Kidney epithelial cell (primary cell): ENCODE measurements around the gene WHRN. TPM values are rescaled to one million over a fixed set of nuclear protein-coding genes. Genes with fewer than 3 reads are reported as not detected.

Experiments
- DNase-seq: peaks from one replicate; pipeline ENCODE4 v3.0.0-alpha.2; 2010; ENCODE audit warnings: low read depth
- H3K27me3 ChIP-seq: 2 replicates; pipeline ENCODE4 v1.6.0; 2011; ENCODE audit warnings: low read length; ENCODE audit not compliant: control insufficient read depth, insufficient read depth
- H3K36me3 ChIP-seq: 2 replicates; pipeline ENCODE4 v1.5.1; 2011; ENCODE audit warnings: low read length; ENCODE audit not compliant: control insufficient read depth, insufficient read depth
- H3K4me3 ChIP-seq: 2 replicates; pipeline ENCODE4 v1.5.1; 2011; ENCODE audit warnings: low read depth, mild to moderate bottlenecking, control low read depth, low read length
- total RNA-seq: library from RNA; depleted of rRNA; stranded (reverse); fragments of >200 nt; gene quantifications from 2 replicates; pipeline ENCODE4 v1.2.3, GENCODE V29; 2015
- TF ChIP-seq, protein P1 (sequence below): IDR thresholded peaks from 2 replicates; pipeline ENCODE4 v1.5.1; 2011; ENCODE audit warnings: mild to moderate bottlenecking, moderate library complexity, low read length, control low read depth, inconsistent platforms; ENCODE audit not compliant: insufficient read depth, poor library complexity, severe bottlenecking

WHRN gene
- total RNA-seq, 1 donor from 2014 or later, result 9.2 TPM

DNA sequence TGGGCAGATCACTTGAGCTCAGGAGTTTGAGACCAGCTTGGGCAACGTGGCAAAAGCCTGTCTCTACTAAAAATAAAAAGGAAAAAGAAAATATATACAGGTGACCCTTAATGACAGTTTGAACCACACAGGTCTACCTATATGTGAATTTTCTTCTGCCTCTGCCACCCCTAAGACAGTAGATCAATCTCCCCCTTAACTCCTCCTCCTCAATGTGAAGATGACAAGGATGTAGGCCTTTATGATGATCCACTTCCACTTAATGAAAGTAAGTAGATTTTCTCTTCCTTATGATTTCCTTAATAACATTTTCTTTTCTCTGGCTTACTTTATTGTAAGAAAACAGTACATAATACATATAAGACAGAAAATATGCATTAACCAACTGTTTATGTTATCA, 120.9 kb downstream of the WHRN start:
- H3K27me3 ChIP-seq, result no peaks in the 10 kb centered on the region
- H3K4me3 ChIP-seq, result no peak overlapping the region
- TF ChIP-seq, protein P1, sequence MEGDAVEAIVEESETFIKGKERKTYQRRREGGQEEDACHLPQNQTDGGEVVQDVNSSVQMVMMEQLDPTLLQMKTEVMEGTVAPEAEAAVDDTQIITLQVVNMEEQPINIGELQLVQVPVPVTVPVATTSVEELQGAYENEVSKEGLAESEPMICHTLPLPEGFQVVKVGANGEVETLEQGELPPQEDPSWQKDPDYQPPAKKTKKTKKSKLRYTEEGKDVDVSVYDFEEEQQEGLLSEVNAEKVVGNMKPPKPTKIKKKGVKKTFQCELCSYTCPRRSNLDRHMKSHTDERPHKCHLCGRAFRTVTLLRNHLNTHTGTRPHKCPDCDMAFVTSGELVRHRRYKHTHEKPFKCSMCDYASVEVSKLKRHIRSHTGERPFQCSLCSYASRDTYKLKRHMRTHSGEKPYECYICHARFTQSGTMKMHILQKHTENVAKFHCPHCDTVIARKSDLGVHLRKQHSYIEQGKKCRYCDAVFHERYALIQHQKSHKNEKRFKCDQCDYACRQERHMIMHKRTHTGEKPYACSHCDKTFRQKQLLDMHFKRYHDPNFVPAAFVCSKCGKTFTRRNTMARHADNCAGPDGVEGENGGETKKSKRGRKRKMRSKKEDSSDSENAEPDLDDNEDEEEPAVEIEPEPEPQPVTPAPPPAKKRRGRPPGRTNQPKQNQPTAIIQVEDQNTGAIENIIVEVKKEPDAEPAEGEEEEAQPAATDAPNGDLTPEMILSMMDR, result no peak
- no peak for DNase-seq
- H3K36me3 ChIP-seq, result no peaks in the 10 kb centered on the region

DNA sequence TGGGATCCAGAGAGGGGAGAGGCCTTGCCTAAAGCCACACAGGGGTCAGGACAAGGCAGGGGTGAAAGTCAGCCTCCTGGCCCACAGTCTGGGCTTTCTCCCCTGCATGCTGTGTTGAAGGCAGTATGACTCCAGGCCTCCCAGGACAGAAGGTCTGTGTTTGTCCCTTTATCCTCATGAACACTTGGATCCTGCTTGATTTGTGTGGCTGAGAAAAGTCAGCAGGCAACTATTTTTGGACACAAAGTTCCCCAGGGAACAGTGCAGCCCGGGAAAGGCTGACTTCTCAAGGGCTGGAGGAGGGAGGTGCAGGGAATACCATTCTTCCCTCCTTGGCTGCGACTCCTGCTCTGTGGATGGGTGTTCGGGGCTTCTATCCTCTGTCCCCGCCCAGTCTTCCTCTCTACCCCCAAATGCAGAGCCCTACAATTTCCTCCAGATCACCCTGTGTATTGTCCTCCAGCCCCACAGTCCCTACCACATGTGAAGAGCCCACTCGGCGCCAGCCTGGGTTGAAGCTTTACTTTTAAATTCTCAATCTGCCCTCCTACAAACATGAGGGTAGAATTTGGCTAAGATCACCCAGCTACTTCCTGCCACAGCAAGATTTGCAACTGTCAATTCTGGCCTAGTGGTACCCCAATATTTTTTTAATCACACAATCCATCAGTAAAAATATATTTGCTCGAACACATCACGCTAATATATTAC, 121.6 kb downstream of the WHRN start:
- Histone ChIP-seq H3K4me3 (no peak overlapping the region), H3K36me3 (no peaks in the 10 kb centered on the region), H3K27me3 (no peaks in the 10 kb centered on the region)
- no peak for DNase-seq
- TF ChIP-seq, protein P1, result no peak

DNA sequence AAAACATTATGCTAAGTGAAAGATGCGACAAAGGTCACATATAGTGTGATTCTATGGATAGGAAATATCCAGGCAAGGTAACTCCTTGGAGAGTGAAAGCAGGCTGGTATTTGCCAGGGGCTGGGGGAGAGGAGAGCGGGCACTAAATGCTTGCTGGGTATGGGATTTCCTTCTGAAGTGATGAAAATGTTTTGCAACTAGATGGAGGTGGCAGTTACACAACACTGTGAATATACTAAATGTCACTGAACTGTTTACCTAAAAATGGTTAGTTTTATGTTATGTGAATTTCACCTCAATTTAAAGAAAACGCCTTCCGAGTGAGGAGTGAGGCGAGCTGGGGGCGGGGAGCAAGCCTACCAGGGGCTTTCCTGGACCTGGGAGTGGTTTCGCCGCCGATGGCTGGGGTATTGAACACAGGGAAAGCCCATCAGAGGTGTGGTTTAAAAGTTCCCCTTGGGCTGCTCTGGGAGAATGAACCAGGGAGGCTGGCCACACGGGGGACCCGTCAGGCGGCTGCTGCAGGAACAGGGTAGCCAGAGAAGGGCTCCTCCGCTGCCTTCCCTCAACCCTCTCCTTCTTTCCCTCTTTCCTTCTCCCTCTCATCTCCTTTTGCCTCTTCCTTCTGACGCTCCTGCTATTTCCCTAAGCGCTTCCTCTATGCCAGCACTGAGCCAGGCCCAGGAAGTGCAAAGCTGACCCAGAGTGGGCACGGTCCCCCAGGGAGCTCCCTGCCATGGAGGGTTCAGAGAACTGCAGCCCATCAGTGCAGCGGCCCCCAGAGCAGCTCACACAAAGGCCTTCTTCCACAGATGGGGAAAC, 122.4 kb downstream of the WHRN start:
- TF ChIP-seq, protein P1, result no peak
- H3K36me3 ChIP-seq, result no peaks in the 10 kb centered on the region
- no peak overlapping the region for H3K4me3 ChIP-seq
- no peak for DNase-seq
- H3K27me3 ChIP-seq, result no peaks in the 10 kb centered on the region

DNA sequence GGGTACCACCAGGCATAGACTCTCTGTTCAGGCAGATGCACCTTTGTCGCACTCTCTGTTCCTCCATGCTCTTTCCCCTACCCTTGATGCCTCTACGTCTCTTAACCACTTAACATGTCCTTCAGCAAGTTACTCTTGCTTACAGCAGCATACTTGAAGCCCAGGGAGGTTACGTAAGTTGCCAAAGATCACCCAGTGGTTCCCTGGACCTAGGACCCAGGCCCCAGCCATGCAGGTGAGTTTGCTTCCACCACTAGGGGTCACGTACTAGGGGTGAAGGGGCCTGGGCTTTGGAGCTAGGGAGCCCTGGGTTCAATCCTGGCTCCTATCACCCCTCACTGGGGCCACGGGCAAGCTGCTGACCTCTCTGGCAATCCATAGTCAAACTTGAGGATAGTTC, 126.4 kb downstream of the WHRN start:
- H3K4me3 ChIP-seq, result no peak overlapping the region

DNA sequence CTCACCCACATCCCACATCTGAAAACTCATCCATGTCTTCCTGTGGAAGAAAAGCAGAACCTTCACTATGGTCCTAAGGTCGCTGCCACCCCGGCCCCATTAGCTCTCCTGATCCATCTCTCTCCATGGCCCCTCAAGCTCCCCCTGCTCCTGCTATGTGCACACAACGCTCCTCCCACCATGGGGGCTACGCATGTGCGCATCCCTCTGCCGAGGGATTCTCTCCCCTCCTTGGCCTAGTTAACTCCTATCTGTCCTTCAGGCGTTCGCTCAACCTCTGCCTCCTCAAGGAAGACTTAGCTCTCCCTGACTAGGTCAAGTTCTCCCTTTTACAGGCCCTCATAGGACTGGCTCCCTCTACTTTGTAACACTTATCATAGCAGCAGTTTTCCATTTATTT, 127.3 kb downstream of the WHRN start:
- no peak for DNase-seq
- no peaks in the 10 kb centered on the region for H3K27me3 ChIP-seq
- H3K4me3 ChIP-seq, result no peak overlapping the region
- TF ChIP-seq, protein P1, result no peak
- no peaks in the 10 kb centered on the region for H3K36me3 ChIP-seq

More for the DNA sequence above, 126.4 kb downstream of the WHRN start:
- TF ChIP-seq, protein P1, result no peak
- DNase-seq, result no peak
- H3K27me3 ChIP-seq, result no peaks in the 10 kb centered on the region
- H3K36me3 ChIP-seq, result no peaks in the 10 kb centered on the region
